HG02610 (cell line): Measurements from ENCODE around the gene RANBP3L.
"Not testable (repeated sequence)": the region's sequence is repeated elsewhere in the genome, so short reads cannot be mapped to it uniquely, and the experiment has no call there.

Source experiments
- ATAC-seq: cut with Tn5 transposase; IDR thresholded peaks from one replicate; pipeline ENCODE4 v1.9.1; 2021; ENCODE audit warnings: mild to moderate bottlenecking, moderate library complexity; ENCODE audit not compliant: unreplicated experiment

The RANBP3L gene

GRCh38 chr5:36285837-36286615, 15.7 kb downstream of the RANBP3L start:
- ATAC-seq, result no peak

- not testable (repeated sequence) for ATAC-seq
These were observed 17.9 kb downstream of the RANBP3L start for GRCh38 chr5:36283775-36284174.

- no peak for ATAC-seq
These were observed 20.1 kb downstream of the RANBP3L start for GRCh38 chr5:36281626-36282025.

GRCh38 chr5:36279054-36279698, 22.5 kb downstream of the RANBP3L start:
- no peak for ATAC-seq

- no peak for ATAC-seq
These were observed 24.1 kb downstream of the RANBP3L start for GRCh38 chr5:36277521-36278176.

- no peak for ATAC-seq
These were observed 24.8 kb downstream of the RANBP3L start for GRCh38 chr5:36276864-36277263.

- ATAC-seq, result no peak
These were observed 27.7 kb downstream of the RANBP3L start for GRCh38 chr5:36273809-36274526.

- ATAC-seq, result no peak
These were observed 29.5 kb downstream of the RANBP3L start for GRCh38 chr5:36272136-36272690.

- no peak for ATAC-seq
These were observed 30.7 kb downstream of the RANBP3L start for GRCh38 chr5:36270876-36271575.

GRCh38 chr5:36270175-36270574, 31.5 kb downstream of the RANBP3L start:
- ATAC-seq, result no peak

GRCh38 chr5:36269478-36269877, 32.2 kb downstream of the RANBP3L start:
- ATAC-seq, result no peak

GRCh38 chr5:36267905-36268304, 33.8 kb downstream of the RANBP3L start:
- ATAC-seq, result no peak

- ATAC-seq, result no peak
These were observed 37.4 kb downstream of the RANBP3L start for GRCh38 chr5:36264202-36264760.

GRCh38 chr5:36261186-36261585, 40.5 kb downstream of the RANBP3L start:
- no peak for ATAC-seq

- no peak for ATAC-seq
These were observed 48.1 kb downstream of the RANBP3L start for GRCh38 chr5:36253575-36253974.

GRCh38 chr5:36252722-36253365, 48.9 kb downstream of the RANBP3L start:
- ATAC-seq, result no peak

- ATAC-seq, result no peak
These were observed 50.5 kb downstream of the RANBP3L start for GRCh38 chr5:36251218-36251617.

GRCh38 chr5:36250427-36250826, 51.3 kb downstream of the RANBP3L start:
- no peak for ATAC-seq

GRCh38 chr5:36246036-36246800, 55.5 kb downstream of the RANBP3L start:
- ATAC-seq, result no peak
